GM19025 (cell line): ENCODE results near the gene TBC1D1.
"Not testable (repeated sequence)": the region's sequence is repeated elsewhere in the genome, so short reads cannot be mapped to it uniquely, and the experiment has no call there.

Experiments
- ATAC-seq: cut with Tn5 transposase; IDR thresholded peaks from one replicate; pipeline ENCODE4 v1.9.1; 2021; ENCODE audit warnings: mild to moderate bottlenecking, low read depth, moderate library complexity; ENCODE audit not compliant: unreplicated experiment

TBC1D1 gene

GRCh38 chr4:37917388-37917787 lies 26.5 kb downstream of the TBC1D1 start:
- no peak for ATAC-seq

- no peak for ATAC-seq
Observed at GRCh38 chr4:37918653-37919052, 27.8 kb downstream of the TBC1D1 start.

GRCh38 chr4:37922328-37922727 lies 31.4 kb downstream of the TBC1D1 start:
- ATAC-seq, result no peak

GRCh38 chr4:37923089-37923488 lies 32.2 kb downstream of the TBC1D1 start:
- ATAC-seq, result not testable (repeated sequence)

- no peak for ATAC-seq
Observed at GRCh38 chr4:37924946-37925345, 34.1 kb downstream of the TBC1D1 start.

- no peak for ATAC-seq
Observed at GRCh38 chr4:37927434-37927833, 36.5 kb downstream of the TBC1D1 start.

- ATAC-seq, result no peak
Observed at GRCh38 chr4:37928426-37929416, 37.8 kb downstream of the TBC1D1 start.

- no peak for ATAC-seq
Observed at GRCh38 chr4:37934096-37934495, 43.2 kb downstream of the TBC1D1 start.

- ATAC-seq, result no peak
Observed at GRCh38 chr4:37934609-37935008, 43.7 kb downstream of the TBC1D1 start.

GRCh38 chr4:37935026-37935425 lies 44.1 kb downstream of the TBC1D1 start:
- ATAC-seq, result no peak

- no peak for ATAC-seq
Observed at GRCh38 chr4:37936889-37937498, 46.1 kb downstream of the TBC1D1 start.

- ATAC-seq, result no peak
Observed at GRCh38 chr4:37938208-37938607, 47.3 kb downstream of the TBC1D1 start.

- ATAC-seq, result no peak
Observed at GRCh38 chr4:37946503-37947179, 55.8 kb downstream of the TBC1D1 start.

GRCh38 chr4:37948542-37948941 lies 57.7 kb downstream of the TBC1D1 start:
- no peak for ATAC-seq

- no peak for ATAC-seq
Observed at GRCh38 chr4:37949636-37950426, 58.9 kb downstream of the TBC1D1 start.

- ATAC-seq, result no peak
Observed at GRCh38 chr4:37951461-37952352, 60.8 kb downstream of the TBC1D1 start.

- ATAC-seq, result no peak
Observed at GRCh38 chr4:37953156-37953555, 62.3 kb downstream of the TBC1D1 start.

- ATAC-seq, result no peak
Observed at GRCh38 chr4:37953620-37954293, 62.9 kb downstream of the TBC1D1 start.

GRCh38 chr4:37956941-37957340 lies 66.1 kb downstream of the TBC1D1 start:
- ATAC-seq, result no peak
